Lung (tissue), 12 donors: ENCODE measurements around the gene GIMAP6. TPM values are rescaled to one million over a fixed set of nuclear protein-coding genes. Genes with fewer than 3 reads are reported as not detected.
"Not testable (repeated sequence)": the region's sequence is repeated elsewhere in the genome, so short reads cannot be mapped to it uniquely, and the experiment has no call there.

Experiments
- ATAC-seq: fragments of 200-7000 bp; cut with Tn5 transposase; one replicate; pipeline ENCODE4 v1.9.1; 2020; ENCODE audit warnings: moderate number of reproducible peaks; ENCODE audit not compliant: insufficient read depth, low FRiP score
- DNase-seq, 3 donors: peaks; one replicate each; pipeline ENCODE4 v3.0.0-alpha.2; 2013 to 2017
- H3K27ac ChIP-seq, 2 donors: one replicate each; pipeline ENCODE4 v1.5.1; 2013; ENCODE audit warnings: mild to moderate bottlenecking in 2 of 2, moderate library complexity in 2 of 2, control low read depth in 1 of 2, inconsistent platforms in 1 of 2, low read depth in 1 of 2, low read length in 1 of 2
- H3K27me3 ChIP-seq, 3 donors: one replicate each; pipeline ENCODE4 v1.5.1; 2013; ENCODE audit warnings: low read length in 2 of 3; ENCODE audit not compliant: control insufficient read depth in 3 of 3, insufficient read depth in 3 of 3
- H3K36me3 ChIP-seq, 4 donors: one replicate each; pipeline ENCODE4 v1.5.1; 2013; ENCODE audit warnings: low read length in 4 of 4, mild to moderate bottlenecking in 1 of 4, moderate library complexity in 1 of 4; ENCODE audit not compliant: control insufficient read depth in 4 of 4, insufficient read depth in 4 of 4
- H3K4me1 ChIP-seq, 5 donors: one replicate each; pipeline ENCODE4 v1.5.1; 2013; ENCODE audit warnings: low read length in 5 of 5, mild to moderate bottlenecking in 2 of 5, moderate library complexity in 1 of 5; ENCODE audit not compliant: control insufficient read depth in 5 of 5, insufficient read depth in 5 of 5
- H3K4me3 ChIP-seq: one replicate; pipeline ENCODE4 v1.5.1; 2013; ENCODE audit warnings: mild to moderate bottlenecking, control low read depth, moderate library complexity
- H3K9ac ChIP-seq, 2 donors: one replicate each; pipeline ENCODE4 v1.5.1; 2013; ENCODE audit warnings: low read length in 2 of 2, control low read depth in 1 of 2; ENCODE audit not compliant: insufficient read depth in 1 of 2
- H3K9me3 ChIP-seq, 4 donors: one replicate each; pipeline ENCODE4 v1.5.1; 2013; ENCODE audit warnings: low read length in 3 of 4, mild to moderate bottlenecking in 1 of 4, moderate library complexity in 1 of 4; ENCODE audit not compliant: control insufficient read depth in 4 of 4, insufficient read depth in 3 of 4
- CTCF ChIP-seq: IDR thresholded peaks from 2 replicates; pipeline ENCODE4 v1.5.1; 2012; ENCODE audit warnings: mild to moderate bottlenecking; ENCODE audit errors: control extremely low read depth, extremely low read depth
- WGBS, 2 donors: extraction: QIAGEN DNeasy Blood & Tissue Kit; methylation state at CpG; one replicate each; pipeline ENCODE4 v1.1.7; 2013; 5-methylcytosine and 5-hydroxymethylcytosine counted together
- polyA plus RNA-seq, 2 donors: library from polyadenylated mRNA; stranded (reverse); fragments of 200-250 nt; gene quantifications; one replicate each; pipeline ENCODE4 v1.2.1, GENCODE V29; 2013
- total RNA-seq, 2 donors: library from RNA; depleted of rRNA in 1 of 2; stranded (reverse); fragments of >200 nt in 1 of 2; gene quantifications; one replicate each; pipeline ENCODE4 v1.2.1, GENCODE V29; 2014 to 2021
- donor health status: control.
- donor health status: control.
- donor health status: Bipolar disorder and iron deficiency.
- donor health status: healthy.
- donor health status: DM: yes; HTN: yes; CAD: no.

The GIMAP6 gene
- total and polyA plus RNA-seq, 4 donors = 12.1 to 53.7 (median 40.0) TPM

- ATAC-seq (no peak), DNase-seq (no peak)
- WGBS, 2 donors = 92 to 98% methylated on average over 9 of the region's 9 CpGs
- H3K36me3 ChIP-seq = no peaks in the 10 kb centered on the region
- H3K4me3 ChIP-seq = no peak overlapping the region
- H3K9ac ChIP-seq = no peak overlapping the region
- peaks cover 0 to 4% (median 0%) of the 10 kb centered on the region in 5 donors for H3K4me1 ChIP-seq
- no peak for TF ChIP-seq CTCF
- H3K9me3 ChIP-seq = peaks cover 0 to 4% (median 1%) of the 10 kb centered on the region in 4 donors
- H3K27me3 ChIP-seq = no peaks in the 10 kb centered on the region
- peak overlapping the region in 1 of 2 donors; percentile 42 for H3K27ac ChIP-seq
These were observed 33.0 kb upstream of the GIMAP6 start for GRCh38 chr7:150665089-150665748.

DNA sequence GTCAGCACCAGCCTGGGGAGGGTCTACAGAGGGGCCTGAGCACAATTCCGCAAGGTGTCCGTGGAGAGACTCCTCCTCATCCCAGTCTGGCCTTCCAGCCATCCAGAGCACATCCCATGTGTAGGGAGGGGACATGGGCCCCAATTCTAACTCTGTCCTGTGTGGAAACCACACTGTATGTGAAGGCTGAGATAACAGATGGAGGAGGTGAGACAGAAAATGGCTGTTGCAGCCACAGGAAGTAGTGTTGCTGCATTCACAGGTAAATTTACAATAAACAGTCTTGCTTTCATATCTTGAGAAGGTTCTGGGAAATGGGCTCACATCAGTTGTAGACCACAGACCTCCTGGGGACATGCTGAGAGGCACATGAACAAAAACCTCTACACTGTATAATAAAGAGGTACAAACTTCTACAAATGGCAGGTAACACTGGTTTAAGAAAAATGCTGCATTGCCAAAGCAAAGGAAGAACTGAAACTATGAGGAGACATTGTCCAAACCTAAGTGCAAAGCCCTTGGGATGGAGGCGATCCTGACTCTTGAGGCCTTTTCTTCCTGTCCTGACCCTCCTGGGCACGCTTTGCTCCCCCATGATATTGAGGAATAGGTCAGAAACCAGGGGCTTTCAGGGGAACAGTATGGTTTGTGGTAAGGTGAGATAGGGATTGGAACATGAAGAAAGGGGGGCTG lies 31.8 kb upstream of the GIMAP6 start:
- no peaks in the 10 kb centered on the region for H3K27me3 ChIP-seq
- H3K4me1 ChIP-seq = peaks cover 0 to 4% (median 0%) of the 10 kb centered on the region in 5 donors
- no peak for DNase-seq
- no peak for TF ChIP-seq CTCF
- WGBS, 2 donors = 78 to 95% methylated on average over 4 of the region's 4 CpGs
- no peaks in the 10 kb centered on the region for H3K36me3 ChIP-seq
- H3K27ac ChIP-seq = no peak overlapping the region
- H3K9me3 ChIP-seq = peaks cover 0 to 6% (median under 1%) of the 10 kb centered on the region in 4 donors
- no peak overlapping the region for H3K4me3 ChIP-seq
- H3K9ac ChIP-seq = no peak overlapping the region
- ATAC-seq = no peak

- not testable (repeated sequence) for ATAC-seq, H3K4me1 ChIP-seq, H3K9me3 ChIP-seq, DNase-seq, H3K4me3 ChIP-seq, H3K9ac ChIP-seq, H3K36me3 ChIP-seq, H3K27me3 ChIP-seq, H3K27ac ChIP-seq
These were observed 30.6 kb upstream of the GIMAP6 start for GRCh38 chr7:150662821-150663220.

GRCh38 chr7:150660939-150661613 lies 28.9 kb upstream of the GIMAP6 start:
- TF ChIP-seq CTCF = no peak
- DNase-seq = no peak
- no peak overlapping the region for H3K4me3 ChIP-seq
- no peaks in the 10 kb centered on the region for H3K36me3 ChIP-seq
- ATAC-seq = no peak
- H3K27me3 ChIP-seq = no peaks in the 10 kb centered on the region
- H3K27ac ChIP-seq = no peak overlapping the region
- H3K4me1 ChIP-seq = peaks cover 0 to 4% (median 0%) of the 10 kb centered on the region in 5 donors
- H3K9me3 ChIP-seq = peaks cover 0 to 8% (median 3%) of the 10 kb centered on the region in 4 donors
- 80 to 85% methylated on average over 4 of the region's 4 CpGs for WGBS, 2 donors
- H3K9ac ChIP-seq = no peak overlapping the region
